ENCODE measurements around the gene VAV2.

VAV2 gene

GRCh38 chr9:133889584-133890301 lies 102.4 kb downstream of the VAV2 start:
- peak; percentile 84 for DNase-seq (ENCODE audit: low read depth)
- no peak for TF ChIP-seq CTCF (IDR thresholded peaks at IDR 0.05; ENCODE audit: insufficient read depth, low read depth, low read length, missing control alignments)
- H3K4me3 ChIP-seq (ENCODE audit: low read length) = no peak overlapping the region

- no peak for DNase-seq (ENCODE audit: low read depth)
- no peak for TF ChIP-seq CTCF (IDR thresholded peaks at IDR 0.05; ENCODE audit: insufficient read depth, low read depth, low read length, missing control alignments)
- H3K4me3 ChIP-seq (ENCODE audit: low read length) = no peak overlapping the region
Observed at GRCh38 chr9:133888809-133889491, 103.2 kb downstream of the VAV2 start.

- no peak overlapping the region for H3K4me3 ChIP-seq (ENCODE audit: low read length)
- peak; percentile 53 for DNase-seq (ENCODE audit: low read depth)
- TF ChIP-seq CTCF (IDR thresholded peaks at IDR 0.05; ENCODE audit: insufficient read depth, low read depth, low read length, missing control alignments) = no peak
Observed at GRCh38 chr9:133888048-133888808, 103.9 kb downstream of the VAV2 start.

- TF ChIP-seq CTCF (IDR thresholded peaks at IDR 0.05; ENCODE audit: insufficient read depth, low read depth, low read length, missing control alignments) = no peak
- no peak for DNase-seq (ENCODE audit: low read depth)
- no peak overlapping the region for H3K4me3 ChIP-seq (ENCODE audit: low read length)
Observed at GRCh38 chr9:133887540-133888047, 104.5 kb downstream of the VAV2 start.

- DNase-seq (ENCODE audit: low read depth) = no peak
- TF ChIP-seq CTCF (IDR thresholded peaks at IDR 0.05; ENCODE audit: insufficient read depth, low read depth, low read length, missing control alignments) = no peak
- no peak overlapping the region for H3K4me3 ChIP-seq (ENCODE audit: low read length)
Observed at GRCh38 chr9:133886563-133887501, 105.3 kb downstream of the VAV2 start.
